Liver (tissue), 9 donors: ENCODE results near the gene GRIP1. TPM values are rescaled to one million over a fixed set of nuclear protein-coding genes. Genes with fewer than 3 reads are reported as not detected.

Experiments used
- DNase-seq: peaks from one replicate; pipeline ENCODE4 v3.0.0-alpha.2; 2017; ENCODE audit warnings: low spot score
- H3K27ac ChIP-seq, 2 donors: one replicate each; pipeline ENCODE4 v1.7.0; 2013; ENCODE audit warnings: inconsistent platforms in 2 of 2, low read length in 2 of 2, control low read depth in 1 of 2, low read depth in 1 of 2, mild to moderate bottlenecking in 1 of 2
- H3K27me3 ChIP-seq, 4 donors: one replicate each; pipeline versions ENCODE4 v1.6.1 to v1.7.0; 2013; ENCODE audit warnings: low read length in 3 of 4, inconsistent platforms in 1 of 4, mild to moderate bottlenecking in 1 of 4, moderate library complexity in 1 of 4; ENCODE audit not compliant: control insufficient read depth in 4 of 4, insufficient read depth in 4 of 4
- H3K36me3 ChIP-seq, 4 donors: one replicate each; pipeline versions ENCODE4 v1.6.1 to v1.7.0; 2013; ENCODE audit warnings: low read length in 3 of 4, mild to moderate bottlenecking in 3 of 4, low read depth in 1 of 4, moderate library complexity in 1 of 4; ENCODE audit not compliant: control insufficient read depth in 4 of 4, insufficient read depth in 3 of 4
- H3K4me1 ChIP-seq, 4 donors: one replicate each; pipeline versions ENCODE4 v1.6.1 to v1.7.0; 2013; ENCODE audit warnings: low read length in 3 of 4, mild to moderate bottlenecking in 3 of 4, moderate library complexity in 1 of 4; ENCODE audit not compliant: control insufficient read depth in 4 of 4, insufficient read depth in 4 of 4
- H3K4me3 ChIP-seq, 3 donors: one replicate each; pipeline versions ENCODE4 v1.6.1 to v1.7.0; 2013; ENCODE audit warnings: low read length in 3 of 3, control low read depth in 1 of 3, low read depth in 1 of 3, mild to moderate bottlenecking in 1 of 3
- H3K9ac ChIP-seq, 2 donors: one replicate each; pipeline ENCODE4 v1.7.0; 2013; ENCODE audit warnings: low read length in 2 of 2, mild to moderate bottlenecking in 2 of 2, moderate library complexity in 2 of 2, control low read depth in 1 of 2, low read depth in 1 of 2
- H3K9me3 ChIP-seq, 4 donors: one replicate each; pipeline versions ENCODE4 v1.6.1 to v1.7.0; 2013; ENCODE audit warnings: low read length in 3 of 4; ENCODE audit not compliant: control insufficient read depth in 4 of 4
- EGR1 ChIP-seq, 2 donors: IDR thresholded peaks; 2 replicates each; pipeline ENCODE4 v1.6.1; 2016 to 2018; ENCODE audit warnings: antibody characterized with exemption in 2 of 2, low read depth in 2 of 2
- FOXA1 ChIP-seq: IDR thresholded peaks from 2 replicates; pipeline ENCODE4 v1.6.1; 2016; ENCODE audit warnings: antibody characterized with exemption
- FOXA2 ChIP-seq: IDR thresholded peaks from 2 replicates; pipeline ENCODE4 v1.6.1; 2016; ENCODE audit warnings: antibody characterized with exemption
- GABPA ChIP-seq, 2 donors: IDR thresholded peaks in 1 of 2; conservative IDR thresholded peaks in 1 of 2; 2 replicates each; pipeline ENCODE4 v1.6.1; 2016; ENCODE audit warnings: antibody characterized with exemption in 2 of 2, mild to moderate bottlenecking in 1 of 2, moderate library complexity in 1 of 2
- HNF4A ChIP-seq, 2 donors: conservative IDR thresholded peaks; 2 replicates each; pipeline ENCODE4 v1.6.1; 2016; ENCODE audit warnings: antibody characterized with exemption in 2 of 2, mild to moderate bottlenecking in 2 of 2
- HNF4G ChIP-seq: IDR thresholded peaks from 2 replicates; pipeline ENCODE4 v1.6.1; 2016; ENCODE audit warnings: antibody characterized with exemption
- JUND ChIP-seq, 2 donors: IDR thresholded peaks; 2 replicates each; pipeline ENCODE4 v1.6.1; 2016; ENCODE audit warnings: antibody characterized with exemption in 2 of 2
- NR2F2 ChIP-seq: IDR thresholded peaks from 2 replicates; pipeline ENCODE4 v1.6.1; 2016; ENCODE audit warnings: antibody characterized with exemption
- RAD21 ChIP-seq, 2 donors: IDR thresholded peaks; 2 replicates each; pipeline ENCODE4 v1.6.1; 2016; ENCODE audit warnings: antibody characterized with exemption in 2 of 2, mild to moderate bottlenecking in 2 of 2
- RXRA ChIP-seq, 2 donors: IDR thresholded peaks; 2 replicates each; pipeline ENCODE4 v1.6.1; 2017 to 2018; ENCODE audit warnings: antibody characterized with exemption in 2 of 2, mild to moderate bottlenecking in 1 of 2
- SP1 ChIP-seq: IDR thresholded peaks from 2 replicates; pipeline ENCODE4 v1.6.1; 2018; ENCODE audit warnings: antibody characterized with exemption, mild to moderate bottlenecking
- TAF1 ChIP-seq: conservative IDR thresholded peaks from 2 replicates; pipeline ENCODE4 v1.6.1; 2016; ENCODE audit warnings: antibody characterized with exemption, mild to moderate bottlenecking
- YY1 ChIP-seq: IDR thresholded peaks from 2 replicates; pipeline ENCODE4 v1.6.1; 2016; ENCODE audit warnings: antibody characterized with exemption, mild to moderate bottlenecking
- WGBS: extraction: QIAGEN DNeasy Blood & Tissue Kit; methylation state at CpG from one replicate; pipeline ENCODE4 v1.1.7; 2013; 5-methylcytosine and 5-hydroxymethylcytosine counted together
- polyA plus RNA-seq, 2 donors: library from polyadenylated mRNA; stranded (reverse) in 1 of 2; unstranded in 1 of 2; fragments of 200-250 nt in 1 of 2; fragments of >200 nt in 1 of 2; fragmentation: Nextera tagmentation in 1 of 2; extraction: Ambion mirVana in 1 of 2; gene quantifications; one replicate each; pipeline versions ENCODE4 v1.2.1 to v1.2.3, GENCODE V29; 2013 to 2015
- total RNA-seq, 2 donors: library from RNA; depleted of rRNA; stranded (reverse); fragments of >200 nt; gene quantifications; one replicate each; pipeline ENCODE4 v1.2.3, GENCODE V29; 2014
- TF ChIP-seq, protein P1 (sequence below): IDR thresholded peaks from 2 replicates; pipeline ENCODE4 v1.6.1; 2016; ENCODE audit warnings: antibody characterized with exemption
- TF ChIP-seq, protein P2 (sequence below): IDR thresholded peaks from 2 replicates; pipeline ENCODE4 v1.6.1; 2016; ENCODE audit warnings: antibody characterized with exemption, mild to moderate bottlenecking
- TF ChIP-seq, protein P3 (sequence below): IDR thresholded peaks from 2 replicates; pipeline ENCODE4 v1.6.1; 2016; ENCODE audit warnings: antibody characterized with exemption
- TF ChIP-seq, protein P4 (sequence below): IDR thresholded peaks from 2 replicates; pipeline ENCODE4 v1.6.1; 2016; ENCODE audit warnings: antibody characterized with exemption
- TF ChIP-seq, protein P5 (sequence below): fragments of 150-350 bp; IDR thresholded peaks from 2 replicates; pipeline ENCODE4 v1.5.1; 2017; ENCODE audit warnings: improper control_type of control experiment, low read depth, low read length; ENCODE audit not compliant: missing input control
- donor health status: healthy.
- donor health status: healthy.
- donor health status: healthy.
- donor health status: healthy.
- donor health status: healthy.

Gene GRIP1
- total and polyA plus RNA-seq, 4 donors: 0.05 to 1.5 (median 0.24) TPM

DNA sequence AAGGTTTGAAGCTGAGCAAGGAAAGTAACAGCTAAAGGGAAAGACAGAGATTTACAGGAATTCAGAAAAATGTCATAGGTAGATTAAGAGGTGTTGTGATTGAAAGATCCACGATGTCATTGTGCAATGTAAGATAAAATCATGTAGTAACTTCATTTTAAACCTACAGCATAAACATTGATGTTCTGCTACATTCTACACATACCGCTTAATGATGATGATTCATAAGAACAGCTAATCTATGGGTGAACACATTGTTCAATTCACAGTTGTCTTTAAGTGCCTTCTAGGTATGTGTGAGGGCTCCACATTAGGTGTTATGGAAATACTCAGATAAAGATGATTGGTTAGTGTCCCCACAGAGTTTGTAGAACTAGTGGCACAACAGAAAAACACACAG lies 170.9 kb downstream of the GRIP1 start:
- Histone ChIP-seq H3K9ac (no peak overlapping the region), H3K4me3 (no peak overlapping the region), H3K36me3 (no peaks in the 10 kb centered on the region), H3K4me1 (no peaks in the 10 kb centered on the region), H3K27ac (no peak overlapping the region), H3K9me3 (peaks cover 0 to 4% (median under 1%) of the 10 kb centered on the region in 4 donors), H3K27me3 (no peaks in the 10 kb centered on the region)
- no peak for DNase-seq
- 80% methylated on average over 2 of the region's 2 CpGs for whole genome bisulfite sequencing
- TF ChIP-seq YY1 (no peak), FOXA1 (no peak), JUND (IDR thresholded peaks at IDR 0.05) (no peak), HNF4G (no peak)
- TF ChIP-seq, protein P1, sequence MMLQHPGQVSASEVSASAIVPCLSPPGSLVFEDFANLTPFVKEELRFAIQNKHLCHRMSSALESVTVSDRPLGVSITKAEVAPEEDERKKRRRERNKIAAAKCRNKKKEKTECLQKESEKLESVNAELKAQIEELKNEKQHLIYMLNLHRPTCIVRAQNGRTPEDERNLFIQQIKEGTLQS: no peak

DNA sequence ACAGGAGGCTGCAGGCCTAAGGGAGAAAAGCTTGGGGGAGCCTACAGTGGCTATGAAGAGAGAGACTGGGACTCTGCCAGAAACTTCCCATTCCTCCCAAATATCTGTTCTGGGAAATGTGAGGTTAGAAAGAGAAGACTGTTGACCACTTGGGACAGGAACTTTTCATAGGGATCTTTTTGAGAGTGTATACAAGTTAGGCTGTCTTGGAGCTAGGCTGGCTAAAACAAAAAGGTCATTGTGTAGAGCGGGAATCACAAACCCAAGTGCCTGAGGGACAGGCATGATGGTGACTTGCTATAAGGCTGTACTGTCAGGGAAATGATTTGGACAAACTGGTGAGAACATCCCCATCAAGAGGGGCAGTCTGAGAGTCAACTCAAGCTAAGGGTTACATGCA lies 175.1 kb downstream of the GRIP1 start:
- no peak for DNase-seq
- H3K4me1 ChIP-seq: no peaks in the 10 kb centered on the region
- H3K9me3 ChIP-seq: peaks cover 0 to 1% (median 0%) of the 10 kb centered on the region in 4 donors
- WGBS: 92% methylated on average over 1 of the region's 1 CpG
- no peaks in the 10 kb centered on the region for H3K36me3 ChIP-seq
- H3K27me3 ChIP-seq: no peaks in the 10 kb centered on the region
- no peak overlapping the region for H3K4me3 ChIP-seq
- no peak overlapping the region for H3K27ac ChIP-seq
- TF ChIP-seq SP1 (no peak), HNF4A (conservative IDR thresholded peaks at IDR 0.05) (no peak), HNF4G (no peak), TAF1 (no peak), YY1 (no peak), FOXA1 (no peak), RAD21 (IDR thresholded peaks at IDR 0.05) (no peak), FOXA2 (no peak), EGR1 (IDR thresholded peaks at IDR 0.05; ENCODE audit: low read depth in 2 of 2) (no peak), NR2F2 (no peak), RXRA (IDR thresholded peaks at IDR 0.05) (no peak), GABPA (IDR thresholded peaks at IDR 0.05 in 1 of 2, conservative IDR thresholded peaks at IDR 0.05 in 1 of 2) (no peak)
- TF ChIP-seq, protein P1: no peak
- TF ChIP-seq, protein P2, sequence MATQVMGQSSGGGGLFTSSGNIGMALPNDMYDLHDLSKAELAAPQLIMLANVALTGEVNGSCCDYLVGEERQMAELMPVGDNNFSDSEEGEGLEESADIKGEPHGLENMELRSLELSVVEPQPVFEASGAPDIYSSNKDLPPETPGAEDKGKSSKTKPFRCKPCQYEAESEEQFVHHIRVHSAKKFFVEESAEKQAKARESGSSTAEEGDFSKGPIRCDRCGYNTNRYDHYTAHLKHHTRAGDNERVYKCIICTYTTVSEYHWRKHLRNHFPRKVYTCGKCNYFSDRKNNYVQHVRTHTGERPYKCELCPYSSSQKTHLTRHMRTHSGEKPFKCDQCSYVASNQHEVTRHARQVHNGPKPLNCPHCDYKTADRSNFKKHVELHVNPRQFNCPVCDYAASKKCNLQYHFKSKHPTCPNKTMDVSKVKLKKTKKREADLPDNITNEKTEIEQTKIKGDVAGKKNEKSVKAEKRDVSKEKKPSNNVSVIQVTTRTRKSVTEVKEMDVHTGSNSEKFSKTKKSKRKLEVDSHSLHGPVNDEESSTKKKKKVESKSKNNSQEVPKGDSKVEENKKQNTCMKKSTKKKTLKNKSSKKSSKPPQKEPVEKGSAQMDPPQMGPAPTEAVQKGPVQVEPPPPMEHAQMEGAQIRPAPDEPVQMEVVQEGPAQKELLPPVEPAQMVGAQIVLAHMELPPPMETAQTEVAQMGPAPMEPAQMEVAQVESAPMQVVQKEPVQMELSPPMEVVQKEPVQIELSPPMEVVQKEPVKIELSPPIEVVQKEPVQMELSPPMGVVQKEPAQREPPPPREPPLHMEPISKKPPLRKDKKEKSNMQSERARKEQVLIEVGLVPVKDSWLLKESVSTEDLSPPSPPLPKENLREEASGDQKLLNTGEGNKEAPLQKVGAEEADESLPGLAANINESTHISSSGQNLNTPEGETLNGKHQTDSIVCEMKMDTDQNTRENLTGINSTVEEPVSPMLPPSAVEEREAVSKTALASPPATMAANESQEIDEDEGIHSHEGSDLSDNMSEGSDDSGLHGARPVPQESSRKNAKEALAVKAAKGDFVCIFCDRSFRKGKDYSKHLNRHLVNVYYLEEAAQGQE: no peak
- TF ChIP-seq, protein P3, sequence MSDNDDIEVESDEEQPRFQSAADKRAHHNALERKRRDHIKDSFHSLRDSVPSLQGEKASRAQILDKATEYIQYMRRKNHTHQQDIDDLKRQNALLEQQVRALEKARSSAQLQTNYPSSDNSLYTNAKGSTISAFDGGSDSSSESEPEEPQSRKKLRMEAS: no peak
- TF ChIP-seq, protein P4, sequence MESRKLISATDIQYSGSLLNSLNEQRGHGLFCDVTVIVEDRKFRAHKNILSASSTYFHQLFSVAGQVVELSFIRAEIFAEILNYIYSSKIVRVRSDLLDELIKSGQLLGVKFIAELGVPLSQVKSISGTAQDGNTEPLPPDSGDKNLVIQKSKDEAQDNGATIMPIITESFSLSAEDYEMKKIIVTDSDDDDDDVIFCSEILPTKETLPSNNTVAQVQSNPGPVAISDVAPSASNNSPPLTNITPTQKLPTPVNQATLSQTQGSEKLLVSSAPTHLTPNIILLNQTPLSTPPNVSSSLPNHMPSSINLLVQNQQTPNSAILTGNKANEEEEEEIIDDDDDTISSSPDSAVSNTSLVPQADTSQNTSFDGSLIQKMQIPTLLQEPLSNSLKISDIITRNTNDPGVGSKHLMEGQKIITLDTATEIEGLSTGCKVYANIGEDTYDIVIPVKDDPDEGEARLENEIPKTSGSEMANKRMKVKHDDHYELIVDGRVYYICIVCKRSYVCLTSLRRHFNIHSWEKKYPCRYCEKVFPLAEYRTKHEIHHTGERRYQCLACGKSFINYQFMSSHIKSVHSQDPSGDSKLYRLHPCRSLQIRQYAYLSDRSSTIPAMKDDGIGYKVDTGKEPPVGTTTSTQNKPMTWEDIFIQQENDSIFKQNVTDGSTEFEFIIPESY: no peak
- TF ChIP-seq, protein P5, sequence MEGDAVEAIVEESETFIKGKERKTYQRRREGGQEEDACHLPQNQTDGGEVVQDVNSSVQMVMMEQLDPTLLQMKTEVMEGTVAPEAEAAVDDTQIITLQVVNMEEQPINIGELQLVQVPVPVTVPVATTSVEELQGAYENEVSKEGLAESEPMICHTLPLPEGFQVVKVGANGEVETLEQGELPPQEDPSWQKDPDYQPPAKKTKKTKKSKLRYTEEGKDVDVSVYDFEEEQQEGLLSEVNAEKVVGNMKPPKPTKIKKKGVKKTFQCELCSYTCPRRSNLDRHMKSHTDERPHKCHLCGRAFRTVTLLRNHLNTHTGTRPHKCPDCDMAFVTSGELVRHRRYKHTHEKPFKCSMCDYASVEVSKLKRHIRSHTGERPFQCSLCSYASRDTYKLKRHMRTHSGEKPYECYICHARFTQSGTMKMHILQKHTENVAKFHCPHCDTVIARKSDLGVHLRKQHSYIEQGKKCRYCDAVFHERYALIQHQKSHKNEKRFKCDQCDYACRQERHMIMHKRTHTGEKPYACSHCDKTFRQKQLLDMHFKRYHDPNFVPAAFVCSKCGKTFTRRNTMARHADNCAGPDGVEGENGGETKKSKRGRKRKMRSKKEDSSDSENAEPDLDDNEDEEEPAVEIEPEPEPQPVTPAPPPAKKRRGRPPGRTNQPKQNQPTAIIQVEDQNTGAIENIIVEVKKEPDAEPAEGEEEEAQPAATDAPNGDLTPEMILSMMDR: no peak
- no peak overlapping the region for H3K9ac ChIP-seq
